HepG2 (cell line): ENCODE results near the gene VPS54. TPM values are rescaled to one million over a fixed set of nuclear protein-coding genes. Genes with fewer than 3 reads are reported as not detected.
A peak's percentile ranks its signal among the peaks of the same experiment; 100 is the strongest.

Source experiments
- AFF4 ChIP-seq: sonication (generic); formaldehyde crosslinking; IDR thresholded peaks from 2 replicates; pipeline ENCODE4 v1.4.0; 2020; ENCODE audit warnings: missing genetic modification reagents
- AHR ChIP-seq: IDR thresholded peaks from 2 replicates; pipeline ENCODE4 v1.6.1; 2018; ENCODE audit warnings: missing genetic modification reagents, missing compliant biosample characterization
- ASH2L ChIP-seq: fragments of 300-600, 200-600 bp; sonication (generic); IDR thresholded peaks from 2 replicates; pipeline ENCODE4 v1.7.0; 2017; ENCODE audit warnings: low read depth, mild to moderate bottlenecking, moderate library complexity, mixed read lengths, low read length; ENCODE audit not compliant: insufficient read length
- ATF7-NPFF ChIP-seq: sonication (generic); formaldehyde crosslinking; IDR thresholded peaks from 2 replicates; pipeline ENCODE4 v1.8.1; 2023; ENCODE audit warnings: mild to moderate bottlenecking, low read depth, missing genetic modification reagents, moderate library complexity
- CAMTA2 ChIP-seq: sonication (generic); formaldehyde crosslinking; IDR thresholded peaks from 2 replicates; pipeline ENCODE4 v1.4.0; 2020; ENCODE audit warnings: mild to moderate bottlenecking, missing genetic modification reagents, borderline replicate concordance
- DMAP1 ChIP-seq: IDR thresholded peaks from 2 replicates; pipeline ENCODE4 v1.6.1; 2016
- E2F1 ChIP-seq: sonication (generic); formaldehyde crosslinking; IDR thresholded peaks from 2 replicates; pipeline ENCODE4 v1.5.0; 2020; ENCODE audit warnings: missing genetic modification reagents
- ELF4 ChIP-seq: sonication (generic); formaldehyde crosslinking; IDR thresholded peaks from 2 replicates; pipeline ENCODE4 v1.5.0; 2020; ENCODE audit warnings: missing genetic modification reagents, mild to moderate bottlenecking, moderate library complexity, borderline replicate concordance
- GATA4 ChIP-seq: sonication (generic); IDR thresholded peaks from 2 replicates; pipeline ENCODE4 v1.6.1; 2016; ENCODE audit warnings: antibody characterized with exemption, low read depth, borderline replicate concordance
- HCFC1 ChIP-seq: fragments of 150-350 bp; IDR thresholded peaks from 2 replicates; pipeline ENCODE4 v1.6.1; 2014; ENCODE audit warnings: low read depth, low read length
- HMGA1 ChIP-seq: sonication (generic); formaldehyde crosslinking; conservative IDR thresholded peaks from 2 replicates; pipeline ENCODE4 v1.4.0; 2020; ENCODE audit warnings: missing genetic modification reagents
- KLF16 ChIP-seq, 2 experiments: sonication (generic) in 1 of 2; formaldehyde crosslinking in 1 of 2; IDR thresholded peaks; 2 replicates each; pipeline versions ENCODE4 v1.6.1 to v1.8.0; 2016 to 2023; ENCODE audit warnings: missing genetic modification reagents in 2 of 2, missing compliant biosample characterization in 1 of 2
- TCF12 ChIP-seq, 2 experiments: fragments of 450-650 bp in 1 of 2; sonication (generic) in 1 of 2; formaldehyde crosslinking in 1 of 2; IDR thresholded peaks; 2 replicates each; pipeline versions ENCODE4 v1.6.1 to v1.8.0; 2017 to 2022; ENCODE audit warnings: antibody characterized with exemption in 1 of 2, mild to moderate bottlenecking in 1 of 2, missing genetic modification reagents in 1 of 2, moderate library complexity in 1 of 2
- U2AF2 ChIP-seq: fragments of 200-400 bp; formaldehyde crosslinking; IDR thresholded peaks from 2 replicates; pipeline ENCODE4 v1.6.1; 2017; ENCODE audit warnings: low read depth, mild to moderate bottlenecking, low read length
- YY1 ChIP-seq: IDR thresholded peaks from 2 replicates; pipeline ENCODE4 v1.6.1; 2011; ENCODE audit warnings: low read length, low read depth, moderate library complexity, mild to moderate bottlenecking; ENCODE audit not compliant: insufficient read depth, insufficient replicate concordance
- ZBTB1 ChIP-seq: sonication (generic); formaldehyde crosslinking; IDR thresholded peaks from 2 replicates; pipeline ENCODE4 v1.4.0; 2020; ENCODE audit warnings: missing genetic modification reagents, borderline replicate concordance
- ZMAT3 ChIP-seq: sonication (generic); formaldehyde crosslinking; conservative IDR thresholded peaks from 2 replicates; pipeline ENCODE4 v1.7.0; 2021; ENCODE audit warnings: missing genetic modification reagents
- ZNF496 ChIP-seq: sonication (generic); formaldehyde crosslinking; IDR thresholded peaks from 2 replicates; pipeline ENCODE4 v1.8.1; 2023; ENCODE audit warnings: mild to moderate bottlenecking, moderate library complexity, missing genetic modification reagents; ENCODE audit not compliant: insufficient replicate concordance
- ZNF777 ChIP-seq: sonication (generic); formaldehyde crosslinking; IDR thresholded peaks from 2 replicates; pipeline ENCODE4 v1.4.0; 2020; ENCODE audit warnings: missing genetic modification reagents
- ZNF784 ChIP-seq: sonication (generic); formaldehyde crosslinking; IDR thresholded peaks from 2 replicates; pipeline ENCODE4 v1.5.1; 2020; ENCODE audit warnings: missing genetic modification reagents, mild to moderate bottlenecking, borderline replicate concordance
- polyA plus RNA-seq, 8 experiments: library from polyadenylated mRNA; depleted of rRNA in 3 of 8; stranded (reverse) in 7 of 8; unstranded in 1 of 8; fragments of >200 nt; fragmentation: Illumina TruSeq in 4 of 8; extraction: Trizol in 4 of 8; gene quantifications; 2 replicates each; pipeline versions ENCODE4 v1.2.1 to v1.2.3, GENCODE V29; 2011 to 2016; ENCODE audit warnings: low read depth in 4 of 8, missing spikeins in 1 of 8, mixed read lengths in 1 of 8; ENCODE audit not compliant: insufficient read depth in 1 of 8
- total RNA-seq, 5 experiments: library from RNA; depleted of rRNA; stranded (reverse); fragments of >200 nt; fragmentation: Illumina TruSeq; extraction: Trizol; gene quantifications; 2 replicates each; pipeline ENCODE4 v1.2.3, GENCODE V29; 2016; ENCODE audit warnings: low read depth in 1 of 5
- TF ChIP-seq, protein P1 (sequence below): sonication (generic); formaldehyde crosslinking; conservative IDR thresholded peaks from 2 replicates; pipeline ENCODE4 v1.8.1; 2023; ENCODE audit warnings: missing genetic modification reagents

The VPS54 gene
- total and polyA plus RNA-seq, 2 of the 13 experiments (the other 11 are each of a cell fraction or from before 2014, with no cell fraction given) = 64.7 to 77.5 TPM

DNA sequence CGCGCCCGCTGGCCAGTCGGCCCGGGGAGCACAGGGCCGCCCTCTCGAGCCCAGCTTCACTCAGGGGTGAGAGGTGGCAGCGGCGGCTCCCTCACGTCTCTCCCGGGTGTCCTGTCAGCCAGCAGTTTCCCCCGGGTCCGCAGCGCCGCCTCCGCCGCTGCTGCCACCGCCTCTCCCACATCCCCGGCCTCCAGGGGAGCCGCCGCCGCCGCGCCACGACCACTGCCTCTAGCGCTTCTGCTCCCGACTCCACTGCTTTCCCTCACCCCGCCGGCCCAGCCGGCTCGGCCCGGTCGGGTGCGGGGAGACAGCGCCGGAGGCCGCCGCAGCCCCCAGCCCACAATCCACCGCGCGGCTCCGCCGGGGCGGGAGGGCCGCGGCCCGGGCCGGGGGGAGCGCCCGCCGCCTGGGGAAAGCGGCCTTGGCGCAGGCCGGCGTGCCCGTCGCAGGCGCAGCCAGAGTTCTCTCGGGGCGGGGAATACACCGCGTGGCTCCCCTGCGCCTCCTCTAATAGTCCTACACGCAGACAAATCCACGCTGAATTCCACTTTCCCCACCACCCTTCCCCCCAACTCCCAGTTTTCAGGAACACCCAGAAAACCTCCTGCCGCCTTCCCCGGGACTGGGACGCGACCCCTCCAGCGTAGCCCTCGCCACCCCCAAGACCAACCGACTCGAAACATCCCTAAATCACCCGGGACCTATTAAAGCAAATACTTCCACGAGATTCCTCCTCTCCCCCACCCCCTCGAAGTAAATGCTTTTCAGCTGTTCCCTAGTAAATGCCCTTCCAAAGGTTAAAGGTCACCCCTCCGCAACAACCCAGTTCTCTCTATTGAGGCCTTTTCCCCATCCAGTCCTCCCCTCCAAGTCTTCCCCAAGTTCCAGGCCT is at the start of gene VPS54 (continued):
- no peak for TF ChIP-seq HCFC1
- 0 out of 2 replicates have a peak, but pooled peaks have one; percentile 38 for TF ChIP-seq AHR (CRISPR knock-in tag)
- TF ChIP-seq HMGA1 (CRISPR knock-in tag) = no peak
- TF ChIP-seq AFF4 = peak; percentile 77; the same call in 1 of the 2 replicates
- TF ChIP-seq ZNF777 = peak; percentile 73; the same call in 1 of the 2 replicates
- TF ChIP-seq E2F1 = no peak
- TF ChIP-seq YY1 = peak; percentile 35
- peak in 1 of 2 experiments; percentile 64; a peak in 1 of 4 replicates for TF ChIP-seq KLF16 (CRISPR knock-in tag; IDR thresholded peaks at IDR 0.05)
- peak; percentile 49; the same call in 1 of the 2 replicates for TF ChIP-seq DMAP1 (CRISPR knock-in tag)
- no peak; the same call in 1 of the 2 replicates for TF ChIP-seq ELF4 (CRISPR knock-in tag)
- TF ChIP-seq GATA4 = no peak
- TF ChIP-seq CAMTA2 (CRISPR knock-in tag) = no peak
- TF ChIP-seq TCF12 (IDR thresholded peaks at IDR 0.05) = no peak
- TF ChIP-seq TCF12 (CRISPR knock-in tag; IDR thresholded peaks at IDR 0.05) = no peak
- TF ChIP-seq, protein P1, sequence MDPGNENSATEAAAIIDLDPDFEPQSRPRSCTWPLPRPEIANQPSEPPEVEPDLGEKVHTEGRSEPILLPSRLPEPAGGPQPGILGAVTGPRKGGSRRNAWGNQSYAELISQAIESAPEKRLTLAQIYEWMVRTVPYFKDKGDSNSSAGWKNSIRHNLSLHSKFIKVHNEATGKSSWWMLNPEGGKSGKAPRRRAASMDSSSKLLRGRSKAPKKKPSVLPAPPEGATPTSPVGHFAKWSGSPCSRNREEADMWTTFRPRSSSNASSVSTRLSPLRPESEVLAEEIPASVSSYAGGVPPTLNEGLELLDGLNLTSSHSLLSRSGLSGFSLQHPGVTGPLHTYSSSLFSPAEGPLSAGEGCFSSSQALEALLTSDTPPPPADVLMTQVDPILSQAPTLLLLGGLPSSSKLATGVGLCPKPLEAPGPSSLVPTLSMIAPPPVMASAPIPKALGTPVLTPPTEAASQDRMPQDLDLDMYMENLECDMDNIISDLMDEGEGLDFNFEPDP (CRISPR knock-in tag) = no peak
- no peak for TF ChIP-seq U2AF2
- TF ChIP-seq ASH2L = peak; percentile 97
- TF ChIP-seq ZNF496 (CRISPR knock-in tag) = no peak
- TF ChIP-seq ZNF784 (CRISPR knock-in tag) = no peak; the same call in 1 of the 2 replicates
- peak; percentile 91 for TF ChIP-seq ZMAT3 (CRISPR knock-in tag)
- TF ChIP-seq ATF7-NPFF = no peak; the same call in 1 of the 2 replicates
- TF ChIP-seq ZBTB1 = 0 out of 2 replicates have a peak, but pooled peaks have one; percentile 43
